Uterus (tissue), 2 donors: ENCODE results near the gene FMN1.

Source experiments
- POLR2A ChIP-seq, 2 donors: fragments of 450-650 bp; IDR thresholded peaks; one replicate each; pipeline ENCODE4 v1.6.1; 2016; ENCODE audit warnings: antibody characterized with exemption in 2 of 2, mild to moderate bottlenecking in 1 of 2, moderate library complexity in 1 of 2
- TF ChIP-seq, protein P1 (sequence below), 4 experiments: fragments of 200-600 bp in 2 of 4; fragments of 450-650 bp in 2 of 4; sonication (generic) in 2 of 4; IDR thresholded peaks; one replicate each; pipeline ENCODE4 v1.5.1; 2016 to 2019; ENCODE audit warnings: antibody characterized with exemption in 4 of 4, mild to moderate bottlenecking in 2 of 4, moderate library complexity in 1 of 4

DNA sequence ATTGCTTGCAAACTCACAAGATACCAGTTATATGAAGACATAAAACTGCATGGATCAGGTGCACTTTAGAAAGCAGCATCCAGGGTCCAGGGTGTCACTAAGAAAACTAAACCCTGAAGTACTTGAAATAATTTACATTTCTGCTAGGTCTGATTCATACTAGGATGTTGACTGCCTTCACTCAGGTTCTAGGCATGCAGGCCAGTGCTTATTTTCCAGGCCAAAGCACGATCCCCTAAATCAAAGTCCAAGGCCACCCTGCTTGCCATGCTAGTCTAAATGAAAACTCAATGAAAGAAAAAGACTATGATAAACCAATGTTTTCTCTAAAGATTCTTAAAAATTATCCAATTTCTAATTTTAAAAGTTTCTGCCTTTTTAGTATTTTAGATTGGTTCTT, 427.3 kb downstream of the FMN1 start:
- TF ChIP-seq, protein P1, sequence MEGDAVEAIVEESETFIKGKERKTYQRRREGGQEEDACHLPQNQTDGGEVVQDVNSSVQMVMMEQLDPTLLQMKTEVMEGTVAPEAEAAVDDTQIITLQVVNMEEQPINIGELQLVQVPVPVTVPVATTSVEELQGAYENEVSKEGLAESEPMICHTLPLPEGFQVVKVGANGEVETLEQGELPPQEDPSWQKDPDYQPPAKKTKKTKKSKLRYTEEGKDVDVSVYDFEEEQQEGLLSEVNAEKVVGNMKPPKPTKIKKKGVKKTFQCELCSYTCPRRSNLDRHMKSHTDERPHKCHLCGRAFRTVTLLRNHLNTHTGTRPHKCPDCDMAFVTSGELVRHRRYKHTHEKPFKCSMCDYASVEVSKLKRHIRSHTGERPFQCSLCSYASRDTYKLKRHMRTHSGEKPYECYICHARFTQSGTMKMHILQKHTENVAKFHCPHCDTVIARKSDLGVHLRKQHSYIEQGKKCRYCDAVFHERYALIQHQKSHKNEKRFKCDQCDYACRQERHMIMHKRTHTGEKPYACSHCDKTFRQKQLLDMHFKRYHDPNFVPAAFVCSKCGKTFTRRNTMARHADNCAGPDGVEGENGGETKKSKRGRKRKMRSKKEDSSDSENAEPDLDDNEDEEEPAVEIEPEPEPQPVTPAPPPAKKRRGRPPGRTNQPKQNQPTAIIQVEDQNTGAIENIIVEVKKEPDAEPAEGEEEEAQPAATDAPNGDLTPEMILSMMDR (IDR thresholded peaks at IDR 0.05): no peak
- TF ChIP-seq POLR2A (IDR thresholded peaks at IDR 0.05): no peak
